GM23248 (cell line): Measurements from ENCODE around the gene MRPL10.

Experiments
- EZH2 ChIP-seq: fragments of 200-600 bp; sonication (generic); IDR thresholded peaks from 2 replicates; pipeline ENCODE4 v1.6.1; 2018; ENCODE audit warnings: antibody characterized with exemption, mild to moderate bottlenecking; ENCODE audit not compliant: insufficient read depth, poor library complexity, severe bottlenecking
- EZH2phosphoT487 ChIP-seq: fragments of 200-600 bp; sonication (generic); IDR thresholded peaks from 2 replicates; pipeline ENCODE4 v1.6.1; 2018; ENCODE audit warnings: antibody characterized with exemption, moderate library complexity, mild to moderate bottlenecking, low read depth; ENCODE audit not compliant: insufficient read depth

- TF ChIP-seq EZH2 (no peak), EZH2phosphoT487 (no peak)
These were observed 15.1 kb downstream of the MRPL10 start for GRCh38 chr17:47816111-47816735.
